Caco-2 (cell line): ENCODE data around the gene EXOSC5. TPM values are rescaled to one million over a fixed set of nuclear protein-coding genes. Genes with fewer than 3 reads are reported as not detected.

Experiments used
- BruUV-seq: library from RNA; stranded (reverse); fragments of 400-500 nt; replicated peaks from 2 replicates; lab custom pipeline; 2021; lab: Mats Ljungman, UMichigan
- CTCF ChIA-PET: fragments of 300-600 bp; sonication (Branson Sonifier 250); formaldehyde crosslinking; loops from one replicate; lab custom pipeline; 2022; ENCODE audit warnings: antibody characterized with exemption; lab: Charles Lee
- POLR2A ChIA-PET: fragments of 300-600 bp; sonication (Branson Sonifier 250); formaldehyde crosslinking; loops from one replicate; lab custom pipeline; 2022; ENCODE audit warnings: antibody characterized with exemption; lab: Charles Lee
- DNase-seq, 2 experiments: peaks; one replicate each; pipeline versions ENCODE4 v3.0.0 to v3.0.0-alpha.2; 2020 to 2022
- H3K27me3 ChIP-seq: replicated peaks from 2 replicates; pipeline ENCODE4 v1.6.0; 2011; ENCODE audit warnings: low read length; ENCODE audit not compliant: control insufficient read depth, insufficient read depth
- H3K36me3 ChIP-seq: 2 replicates; pipeline ENCODE4 v1.5.1; 2011; ENCODE audit warnings: low read length; ENCODE audit not compliant: control insufficient read depth, insufficient read depth
- H3K4me1 ChIP-seq: fragments of 250-450 bp; sonication (Bioruptor Pico); 2 replicates; pipeline ENCODE4 v1.5.1; 2020; ENCODE audit warnings: mild to moderate bottlenecking
- H3K4me3 ChIP-seq: 2 replicates; pipeline ENCODE4 v1.5.1; 2011; ENCODE audit warnings: low read depth, mild to moderate bottlenecking, control low read depth, low read length
- H3K9me3 ChIP-seq: fragments of 250-450 bp; sonication (Bioruptor Pico); 2 replicates; pipeline ENCODE4 v1.5.1; 2020; ENCODE audit warnings: mild to moderate bottlenecking, moderate library complexity
- H3K27ac Mint-ChIP-seq: one replicate; pipeline ENCODE4 v1.8.0; 2022; ENCODE audit warnings: mixed read lengths; ENCODE audit not compliant: unreplicated experiment
- H3K27me3 Mint-ChIP-seq: one replicate; pipeline ENCODE4 v1.8.0; 2022; ENCODE audit warnings: mixed read lengths; ENCODE audit not compliant: insufficient read depth, unreplicated experiment
- H3K36me3 Mint-ChIP-seq: one replicate; pipeline ENCODE4 v1.8.0; 2022; ENCODE audit warnings: mild to moderate bottlenecking, mixed read lengths; ENCODE audit not compliant: insufficient read depth, unreplicated experiment
- H3K4me1 Mint-ChIP-seq: one replicate; pipeline ENCODE4 v1.8.0; 2022; ENCODE audit warnings: low read depth, mixed read lengths; ENCODE audit not compliant: unreplicated experiment
- H3K4me3 Mint-ChIP-seq: one replicate; pipeline ENCODE4 v1.8.0; 2022; ENCODE audit warnings: mild to moderate bottlenecking, moderate library complexity, mixed read lengths; ENCODE audit not compliant: unreplicated experiment
- H3K9me3 Mint-ChIP-seq: one replicate; pipeline ENCODE4 v1.8.0; 2022; ENCODE audit warnings: mixed read lengths; ENCODE audit not compliant: unreplicated experiment
- CTCF ChIP-seq, 2 experiments: fragments of 200-600 bp in 1 of 2; IDR thresholded peaks; 1 replicate in 1 of 2; 2 replicates in 1 of 2; pipeline versions ENCODE4 v1.5.1 to v1.8.0; 2011 to 2022; ENCODE audit warnings: antibody characterized with exemption in 1 of 2, control low read depth in 1 of 2, inconsistent platforms in 1 of 2, low read depth in 1 of 2, low read length in 1 of 2, mild to moderate bottlenecking in 1 of 2, moderate library complexity in 1 of 2; ENCODE audit not compliant: insufficient read depth in 1 of 2, severe bottlenecking in 1 of 2, unreplicated experiment in 1 of 2
- intact Hi-C: fragments of 100-400 bp; cut with micrococcal nuclease; formaldehyde crosslinking; loops from one replicate; pipeline ENCODE4 v1.10.0; 2022; ENCODE audit not compliant: unreplicated experiment
- total RNA-seq: library from RNA; stranded (reverse); gene quantifications from 2 replicates; pipeline ENCODE4 v1.2.3, GENCODE V29; 2022

Gene EXOSC5
- total RNA-seq, 1 experiment from 2014 or later: 36.6 TPM

DNA sequence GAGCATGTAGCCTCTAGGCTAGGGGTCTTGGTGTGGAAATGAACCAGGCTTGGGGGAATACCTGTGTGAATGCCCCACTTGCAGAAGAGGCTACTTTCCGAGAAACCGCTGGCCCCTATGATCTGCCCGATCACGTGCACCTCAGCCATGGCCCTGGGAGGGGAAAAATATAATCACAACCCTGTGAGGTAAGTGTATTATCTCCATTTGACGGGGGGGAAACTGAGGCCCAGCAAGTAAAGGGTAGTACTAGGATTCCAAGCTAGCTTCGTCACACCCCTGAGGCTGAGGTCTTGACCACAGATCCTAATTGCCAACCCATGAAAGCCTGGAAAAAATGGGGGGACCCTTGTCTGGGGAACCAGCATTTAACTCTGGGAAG is 33.8 kb downstream of the EXOSC5 start:
- peak overlapping the region; percentile 85 for H3K4me3 Mint-ChIP-seq
- H3K36me3 ChIP-seq: no peaks in the 10 kb centered on the region
- H3K27me3 Mint-ChIP-seq: no peaks in the 10 kb centered on the region
- H3K4me1 Mint-ChIP-seq: no peaks in the 10 kb centered on the region
- DNase-seq: no peak
- peak overlapping the region; percentile 73 for H3K4me3 ChIP-seq
- peak overlapping the region; percentile 93 for H3K27ac Mint-ChIP-seq
- intact Hi-C loops: loop anchor here (1.0 kb wide), 1 partner anchor 9 kb away; no protein-coding TSS in a partner anchor
- peaks cover 15% of the 10 kb centered on the region for H3K36me3 Mint-ChIP-seq
- POLR2A ChIA-PET: interaction anchor here (0.6 to 1.8 kb wide), 12 partner anchors 8 to 713 kb away, joined by 3 to 34 read pairs (median 4); partner anchors contain the start of genes DMAC2, HNRNPUL1, RPS19 and TGFB1
- CTCF ChIA-PET: interaction anchor here (0.5 to 3.0 kb wide), 12 partner anchors 8 to 835 kb away, joined by 3 to 31 read pairs (median 4); no protein-coding TSS in a partner anchor
- H3K27me3 ChIP-seq: no peaks in the 10 kb centered on the region
- H3K4me1 ChIP-seq: peaks cover 10% of the 10 kb centered on the region
- no peaks in the 10 kb centered on the region for H3K9me3 Mint-ChIP-seq
- BruUV-seq: TSS peak; percentile 64
- H3K9me3 ChIP-seq: no peaks in the 10 kb centered on the region
- no peak for TF ChIP-seq CTCF (IDR thresholded peaks at IDR 0.05; ENCODE audit: insufficient read depth in 1 of 2, low read depth in 1 of 2, low read length in 1 of 2, severe bottlenecking in 1 of 2, unreplicated experiment in 1 of 2)

DNA sequence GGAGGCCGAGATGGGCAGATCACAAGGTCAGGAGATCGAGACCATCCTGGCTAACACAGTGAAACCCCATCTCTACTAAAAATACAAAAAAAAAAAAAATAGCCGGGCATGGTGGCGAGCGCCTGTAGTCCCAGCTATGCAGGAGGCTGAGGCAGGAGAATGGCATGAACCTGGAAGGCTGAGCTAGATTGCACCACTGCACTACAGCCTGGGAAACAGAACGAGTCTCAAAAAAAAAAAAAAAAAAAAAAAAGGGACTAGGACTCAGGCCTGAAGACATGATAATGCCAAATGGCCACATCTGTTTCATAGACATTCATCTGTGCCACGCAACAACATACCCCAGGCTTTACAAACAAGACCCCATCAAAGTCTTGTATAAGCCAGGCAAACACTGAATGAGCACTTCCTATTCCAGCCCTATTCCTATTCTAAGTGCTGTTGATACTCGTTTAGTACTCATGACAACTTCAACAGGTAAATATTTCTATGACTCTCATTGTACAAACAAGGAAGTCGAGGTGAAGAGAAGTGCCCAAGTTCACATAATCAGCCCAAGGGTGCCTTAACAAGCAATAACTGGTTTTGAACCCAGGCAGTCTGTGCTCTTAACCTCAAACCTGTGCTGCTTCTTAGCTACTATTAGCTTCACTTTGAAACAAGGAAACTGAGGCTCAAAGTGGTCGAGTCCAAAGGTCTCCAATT is 34.9 kb downstream of the EXOSC5 start:
- intact Hi-C loops: no loop called here
- Histone ChIP-seq H3K36me3 (no peaks in the 10 kb centered on the region), H3K27me3 (no peaks in the 10 kb centered on the region), H3K4me3 (no peak overlapping the region), H3K4me1 (peaks cover 1% of the 10 kb centered on the region), H3K9me3 (no peaks in the 10 kb centered on the region)
- DNase-seq: no peak
- TF ChIP-seq CTCF (IDR thresholded peaks at IDR 0.05; ENCODE audit: insufficient read depth in 1 of 2, low read depth in 1 of 2, low read length in 1 of 2, severe bottlenecking in 1 of 2, unreplicated experiment in 1 of 2): no peak
- no TSS peak for BruUV-seq
- Mint-ChIP-seq H3K4me1 (no peaks in the 10 kb centered on the region), H3K27ac (no peak overlapping the region), H3K27me3 (no peaks in the 10 kb centered on the region), H3K9me3 (no peaks in the 10 kb centered on the region), H3K4me3 (peak overlapping the region; percentile 85), H3K36me3 (peaks cover 15% of the 10 kb centered on the region)
- ChIA-PET POLR2A (interaction anchor here (0.6 kb wide), 1 partner anchor 76 kb away, joined by 4 read pairs; no protein-coding TSS in a partner anchor), CTCF (interaction anchor here (0.7 to 3.0 kb wide), 3 partner anchors 10 to 452 kb away, joined by 5 to 31 read pairs (median 6); no protein-coding TSS in a partner anchor)

DNA sequence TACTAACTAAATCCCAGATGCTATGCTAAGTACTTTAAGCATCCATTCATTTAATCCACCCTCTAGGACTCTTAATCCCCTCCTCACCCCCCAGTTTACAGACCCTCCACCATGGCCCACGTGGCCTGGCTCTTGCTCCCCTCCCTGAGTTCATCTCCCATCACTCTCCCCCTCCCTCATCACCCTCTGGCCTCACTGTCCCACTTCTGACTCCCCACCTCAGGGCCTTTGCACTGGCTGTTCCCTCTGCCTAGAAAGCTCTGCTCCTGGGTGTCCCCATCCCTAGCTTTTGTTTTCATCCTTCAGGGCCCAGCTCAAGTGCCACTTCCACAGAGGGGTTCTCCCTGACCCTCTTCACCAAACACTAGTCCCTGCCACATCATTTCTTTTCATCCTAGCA is 37.4 kb downstream of the EXOSC5 start:
- BruUV-seq: no TSS peak
- no peak for TF ChIP-seq CTCF (IDR thresholded peaks at IDR 0.05; ENCODE audit: insufficient read depth in 1 of 2, low read depth in 1 of 2, low read length in 1 of 2, severe bottlenecking in 1 of 2, unreplicated experiment in 1 of 2)
- intact Hi-C loops: no loop called here
- Histone ChIP-seq H3K27me3 (no peaks in the 10 kb centered on the region), H3K36me3 (no peaks in the 10 kb centered on the region), H3K4me3 (no peak overlapping the region), H3K4me1 (no peaks in the 10 kb centered on the region), H3K9me3 (no peaks in the 10 kb centered on the region)
- ChIA-PET CTCF (no interaction called here), POLR2A (no interaction called here)
- Mint-ChIP-seq H3K27ac (no peak overlapping the region), H3K4me1 (no peaks in the 10 kb centered on the region), H3K27me3 (no peaks in the 10 kb centered on the region), H3K9me3 (no peaks in the 10 kb centered on the region), H3K36me3 (peaks cover 15% of the 10 kb centered on the region), H3K4me3 (no peak overlapping the region)
- DNase-seq: no peak
